ENCODE data around the gene RIPOR3. TPM values are rescaled to one million over a fixed set of nuclear protein-coding genes. Genes with fewer than 3 reads are reported as not detected.

RIPOR3 gene
- total and polyA plus RNA-seq, 9 of the 15 experiments (the other 6 are each of a cell fraction or from before 2014, with no cell fraction given): 3.3 to 62.7 (median 21.4) TPM

DNA sequence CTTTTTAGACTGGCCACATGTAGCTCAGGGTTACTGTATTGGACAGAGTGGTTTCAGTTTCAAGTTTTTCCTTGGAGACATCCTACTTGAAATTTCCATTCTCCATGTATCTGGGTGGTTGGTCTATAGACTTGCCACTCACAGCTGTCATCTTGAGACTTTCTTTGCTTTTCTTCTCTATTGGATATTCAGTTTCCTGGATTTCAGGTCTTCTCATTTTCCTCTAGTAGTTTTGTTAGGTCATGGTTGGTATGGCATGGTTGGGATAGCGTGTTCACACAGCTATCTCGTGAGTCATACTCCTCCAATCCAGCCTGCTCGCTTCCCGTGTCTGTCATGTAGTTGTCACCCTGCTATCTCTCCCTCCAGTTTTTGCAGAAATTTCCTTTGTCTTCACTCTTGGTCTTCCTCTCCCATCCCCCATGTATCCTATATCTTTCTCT is 132.8 kb downstream of the RIPOR3 start (continued):
- TF ChIP-seq ZHX1 (conservative IDR thresholded peaks at IDR 0.05; ENCODE audit: low read length) (no peak), CREB3L1 (IDR thresholded peaks at IDR 0.05; ENCODE audit: borderline replicate concordance, low read depth) (no peak), MITF (IDR thresholded peaks at IDR 0.05) (no peak), CREM (IDR thresholded peaks at IDR 0.05; ENCODE audit: low read depth) (peak; percentile 72), ZNF76 (CRISPR knock-in tag; IDR thresholded peaks at IDR 0.05; ENCODE audit: borderline replicate concordance) (no peak), SMAD3 (CRISPR knock-in tag; conservative IDR thresholded peaks at IDR 0.05) (no peak), TEAD2 (tag; IDR thresholded peaks at IDR 0.05) (no peak), MIER1 (IDR thresholded peaks at IDR 0.05; ENCODE audit: low read depth) (no peak), RBM14 (IDR thresholded peaks at IDR 0.05; ENCODE audit: borderline replicate concordance, insufficient read depth, low read depth, low read length) (no peak), PYGO2 (tag; IDR thresholded peaks at IDR 0.05) (no peak), ZNF197 (CRISPR knock-in tag; IDR thresholded peaks at IDR 0.05; ENCODE audit: low read depth) (no peak), NFYB (IDR thresholded peaks at IDR 0.05; ENCODE audit: extremely low read depth, insufficient read length) (no peak)
- TF ChIP-seq, protein P1, sequence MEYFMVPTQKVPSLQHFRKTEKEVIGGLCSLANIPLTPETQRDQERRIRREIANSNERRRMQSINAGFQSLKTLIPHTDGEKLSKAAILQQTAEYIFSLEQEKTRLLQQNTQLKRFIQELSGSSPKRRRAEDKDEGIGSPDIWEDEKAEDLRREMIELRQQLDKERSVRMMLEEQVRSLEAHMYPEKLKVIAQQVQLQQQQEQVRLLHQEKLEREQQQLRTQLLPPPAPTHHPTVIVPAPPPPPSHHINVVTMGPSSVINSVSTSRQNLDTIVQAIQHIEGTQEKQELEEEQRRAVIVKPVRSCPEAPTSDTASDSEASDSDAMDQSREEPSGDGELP (CRISPR knock-in tag; IDR thresholded peaks at IDR 0.05; ENCODE audit: borderline replicate concordance): no peak
- TF ChIP-seq, protein P2, sequence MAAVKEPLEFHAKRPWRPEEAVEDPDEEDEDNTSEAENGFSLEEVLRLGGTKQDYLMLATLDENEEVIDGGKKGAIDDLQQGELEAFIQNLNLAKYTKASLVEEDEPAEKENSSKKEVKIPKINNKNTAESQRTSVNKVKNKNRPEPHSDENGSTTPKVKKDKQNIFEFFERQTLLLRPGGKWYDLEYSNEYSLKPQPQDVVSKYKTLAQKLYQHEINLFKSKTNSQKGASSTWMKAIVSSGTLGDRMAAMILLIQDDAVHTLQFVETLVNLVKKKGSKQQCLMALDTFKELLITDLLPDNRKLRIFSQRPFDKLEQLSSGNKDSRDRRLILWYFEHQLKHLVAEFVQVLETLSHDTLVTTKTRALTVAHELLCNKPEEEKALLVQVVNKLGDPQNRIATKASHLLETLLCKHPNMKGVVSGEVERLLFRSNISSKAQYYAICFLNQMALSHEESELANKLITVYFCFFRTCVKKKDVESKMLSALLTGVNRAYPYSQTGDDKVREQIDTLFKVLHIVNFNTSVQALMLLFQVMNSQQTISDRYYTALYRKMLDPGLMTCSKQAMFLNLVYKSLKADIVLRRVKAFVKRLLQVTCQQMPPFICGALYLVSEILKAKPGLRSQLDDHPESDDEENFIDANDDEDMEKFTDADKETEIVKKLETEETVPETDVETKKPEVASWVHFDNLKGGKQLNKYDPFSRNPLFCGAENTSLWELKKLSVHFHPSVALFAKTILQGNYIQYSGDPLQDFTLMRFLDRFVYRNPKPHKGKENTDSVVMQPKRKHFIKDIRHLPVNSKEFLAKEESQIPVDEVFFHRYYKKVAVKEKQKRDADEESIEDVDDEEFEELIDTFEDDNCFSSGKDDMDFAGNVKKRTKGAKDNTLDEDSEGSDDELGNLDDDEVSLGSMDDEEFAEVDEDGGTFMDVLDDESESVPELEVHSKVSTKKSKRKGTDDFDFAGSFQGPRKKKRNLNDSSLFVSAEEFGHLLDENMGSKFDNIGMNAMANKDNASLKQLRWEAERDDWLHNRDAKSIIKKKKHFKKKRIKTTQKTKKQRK (IDR thresholded peaks at IDR 0.05; ENCODE audit: borderline replicate concordance, low read depth, low read length): no peak

Data from K562 (cell line).